K562 (cell line): Measurements from ENCODE around the gene DPM1. TPM values are rescaled to one million over a fixed set of nuclear protein-coding genes. Genes with fewer than 3 reads are reported as not detected.
A peak's percentile ranks its signal among the peaks of the same experiment; 100 is the strongest.

ENCODE experiments used
- ATAC-seq: fragments of 200-7000 bp; cut with Tn5 transposase; 3 replicates; pipeline ENCODE4 v1.9.1; 2020; ENCODE audit warnings: moderate library complexity
- BruUV-seq: library from RNA; stranded (reverse); fragments of 400-500 nt; replicated peaks from 2 replicates; lab custom pipeline; 2021; lab: Mats Ljungman, UMichigan
- CTCF ChIA-PET: fragments of 300-600 bp; formaldehyde crosslinking; extraction: SDS; loops from one replicate; lab custom pipeline; 2021; ENCODE audit warnings: low intra/inter-chr PET ratio; lab: Yijun Ruan, JAX
- POLR2A ChIA-PET: fragments of 300-600, 350-650 bp; sonication (Branson Sonifier 250); formaldehyde crosslinking; extraction: SDS; loops from one replicate; lab custom pipeline; 2021; ENCODE audit warnings: antibody characterized with exemption, inconsistent platforms; lab: Yijun Ruan, JAX
- DNase-seq, 4 experiments: peaks; one replicate each; pipeline versions ENCODE4 v3.0.0 to v3.0.0-alpha.2; 2011 to 2018; ENCODE audit warnings: low spot score in 3 of 4, mixed read lengths in 3 of 4; ENCODE audit errors: extremely low read depth in 1 of 4
- FAIRE-seq: peaks from 2 replicates; lab custom pipeline; 2011; peaks lifted over from hg19 to GRCh38; lab: Jason Lieb, UNC
- H2AFZ ChIP-seq: 2 replicates; pipeline ENCODE4 v1.6.0; 2011; ENCODE audit warnings: low read depth, low read length, control low read depth, inconsistent platforms
- H3K27ac ChIP-seq: fragments of 200-600 bp; 3 replicates; pipeline ENCODE4 v1.8.0; 2011; ENCODE audit warnings: low read depth, mild to moderate bottlenecking, control low read depth, inconsistent platforms, low read length, moderate library complexity, mixed read lengths; ENCODE audit errors: extremely low read depth
- H3K27me3 ChIP-seq, 2 experiments: fragments of 300-600 bp in 1 of 2; 2 replicates in 1 of 2; 3 replicates in 1 of 2; pipeline versions ENCODE4 v1.6.0 to v1.8.0; 2011; ENCODE audit warnings: inconsistent platforms in 2 of 2, low read length in 2 of 2, mild to moderate bottlenecking in 1 of 2, mixed read lengths in 1 of 2, moderate library complexity in 1 of 2; ENCODE audit not compliant: control insufficient read depth in 2 of 2, insufficient read depth in 2 of 2
- H3K36me3 ChIP-seq: fragments of 300-600 bp; 3 replicates; pipeline ENCODE4 v1.8.0; 2011; ENCODE audit warnings: mild to moderate bottlenecking, low read length, inconsistent platforms; ENCODE audit not compliant: control insufficient read depth, insufficient read depth
- H3K4me1 ChIP-seq, 2 experiments: fragments of 200-600 bp in 1 of 2; replicated peaks in 1 of 2; 2 replicates in 1 of 2; 3 replicates in 1 of 2; pipeline versions ENCODE4 v1.5.1 to v1.8.0; 2011; ENCODE audit warnings: inconsistent platforms in 2 of 2, low read length in 2 of 2, mild to moderate bottlenecking in 1 of 2, mixed read lengths in 1 of 2, moderate library complexity in 1 of 2; ENCODE audit not compliant: control insufficient read depth in 2 of 2, insufficient read depth in 2 of 2
- H3K4me2 ChIP-seq: 2 replicates; pipeline ENCODE4 v1.6.1; 2011; ENCODE audit warnings: low read length, control low read depth, inconsistent platforms, mixed read lengths; ENCODE audit not compliant: insufficient read depth
- H3K4me3 ChIP-seq: fragments of 200-600 bp; sonication (generic), shearing (Covaris generic); 2 replicates; pipeline ENCODE4 v1.5.1; 2016; ENCODE audit warnings: control low read depth, inconsistent platforms
- H3K79me2 ChIP-seq: fragments of 200-600 bp; 3 replicates; pipeline ENCODE4 v1.8.0; 2011; ENCODE audit warnings: low read length, inconsistent platforms; ENCODE audit not compliant: control insufficient read depth, insufficient read depth
- H3K9ac ChIP-seq, 2 experiments: 2 replicates each; pipeline versions ENCODE4 v1.6.0 to v1.6.1; 2011; ENCODE audit warnings: low read depth in 2 of 2, low read length in 2 of 2, control low read depth in 1 of 2, inconsistent platforms in 1 of 2, mild to moderate bottlenecking in 1 of 2, mixed read lengths in 1 of 2; ENCODE audit not compliant: insufficient read depth in 1 of 2
- H3K9me1 ChIP-seq: one replicate; pipeline ENCODE4 v1.6.0; 2011; ENCODE audit warnings: inconsistent platforms, mild to moderate bottlenecking, low read length, moderate library complexity; ENCODE audit not compliant: control insufficient read depth, insufficient read depth
- H3K9me3 ChIP-seq: replicated peaks from 2 replicates; pipeline ENCODE4 v1.5.1; 2011; ENCODE audit warnings: low read depth, low read length, inconsistent platforms; ENCODE audit not compliant: control insufficient read depth, insufficient read depth
- H4K20me1 ChIP-seq: replicated peaks from 2 replicates; pipeline ENCODE4 v1.6.1; 2011; ENCODE audit warnings: low read length, inconsistent platforms, mixed read lengths; ENCODE audit not compliant: control insufficient read depth, insufficient read depth
- CBFA2T3 ChIP-seq: fragments of 450-650 bp; IDR thresholded peaks from 2 replicates; pipeline ENCODE4 v1.6.1; 2017
- PRPF4 ChIP-seq: fragments of 200-400 bp; formaldehyde crosslinking; IDR thresholded peaks from one replicate; pipeline ENCODE4 v1.6.1; 2017; ENCODE audit warnings: low read length, low read depth, mild to moderate bottlenecking; ENCODE audit not compliant: insufficient read depth, poor library complexity, severe bottlenecking
- ZNF518B ChIP-seq: fragments of 250-450 bp; sonication (Bioruptor Pico); IDR thresholded peaks from 2 replicates; pipeline ENCODE4 v1.5.0; 2021; ENCODE audit warnings: mild to moderate bottlenecking, moderate library complexity
- WGBS: fragments of 100-300 bp; shearing (Covaris generic); methylation state at CpG from one replicate; pipeline ENCODE4 v1.1.6; 2016; ENCODE audit warnings: low coverage, mixed read lengths; ENCODE audit not compliant: insufficient coverage; ENCODE audit errors: missing lambda C conversion rate; 5-methylcytosine and 5-hydroxymethylcytosine counted together
- in situ Hi-C: fragments of 300-500 bp; cut with MboI; formaldehyde crosslinking; loops from 4 replicates; pipeline ENCODE4 v1.15.0; 2018; ENCODE audit warnings: inconsistent platforms, mixed read lengths
- intact Hi-C: fragments of 100-400 bp; cut with micrococcal nuclease; formaldehyde crosslinking; loops from 2 replicates; pipeline ENCODE4 v1.14.2; 2022
- polyA plus RNA-seq, 8 experiments: library from polyadenylated mRNA; depleted of rRNA in 4 of 8; stranded (reverse) in 5 of 8; unstranded in 3 of 8; fragments of >200 nt; fragmentation: Nextera tagmentation in 2 of 8; fragmentation: Illumina TruSeq in 1 of 8; extraction: Ambion mirVana in 2 of 8; extraction: Trizol in 1 of 8; gene quantifications; 2 replicates each; pipeline versions ENCODE4 v1.2.1 to v1.2.3, GENCODE V29; 2011 to 2014; ENCODE audit warnings: inconsistent platforms in 1 of 8, missing spikeins in 1 of 8
- total RNA-seq, 7 experiments: library from RNA; depleted of rRNA in 6 of 7; stranded (reverse); fragments of >200 nt in 6 of 7; fragmentation: Illumina TruSeq in 2 of 7; extraction: Trizol in 2 of 7; gene quantifications; 2 replicates each; pipeline versions ENCODE4 v1.2.1 to v1.2.3, GENCODE V29; 2011 to 2021; ENCODE audit warnings: low replicate concordance in 1 of 7

The DPM1 gene
- total and polyA plus RNA-seq, 9 of the 15 experiments (the other 6 are each of a cell fraction or from before 2014, with no cell fraction given) = 75.2 to 190 (median 153) TPM

GRCh38 chr20:50886184-50886790 is 72.0 kb downstream of the DPM1 start:
- TF ChIP-seq ZNF518B (CRISPR knock-in tag) (no peak), PRPF4 (no peak), CBFA2T3 (0 out of 2 replicates have a peak, but pooled peaks have one; percentile 21)
- TF ChIP-seq, all 486 proteins: peak for 1
- in situ Hi-C loops (no loop called here), intact Hi-C loops (no loop called here)
- Histone ChIP-seq H3K4me1 (peaks cover 7 to 11% of the 10 kb centered on the region in 2 experiments; a peak in 4 of 5 replicates), H3K4me2 (no peak overlapping the region), H4K20me1 (peaks cover 9% of the 10 kb centered on the region; the same call in 1 of the 2 replicates), H2AFZ (no peak overlapping the region), H3K79me2 (no peaks in the 10 kb centered on the region), H3K27me3 (no peaks in the 10 kb centered on the region), H3K9me3 (no peaks in the 10 kb centered on the region), H3K36me3 (peaks cover 30% of the 10 kb centered on the region), H3K9me1 (no peaks in the 10 kb centered on the region), H3K4me3 (no peak overlapping the region), H3K27ac (no peak overlapping the region), H3K9ac (no peak overlapping the region)
- BruUV-seq = no TSS peak
- ChIA-PET POLR2A (interaction anchor here (0.8 to 1.6 kb wide), 3 partner anchors 9 to 38 kb away, joined by 3 to 5 read pairs (median 3); no protein-coding TSS in a partner anchor), CTCF (no interaction called here)
- FAIRE-seq (no peak), ATAC-seq (peak; percentile 12; the same call in 1 of the 3 replicates), DNase-seq (peak in 1 of 4 experiments; percentile 14)
- WGBS = 43% methylated on average over 12 of the region's 12 CpGs
